Measurements from ENCODE around the gene AKAP8L. TPM values are rescaled to one million over a fixed set of nuclear protein-coding genes. Genes with fewer than 3 reads are reported as not detected.
"Not testable (repeated sequence)": the region's sequence is repeated elsewhere in the genome, so short reads cannot be mapped to it uniquely, and the experiment has no call there.

The AKAP8L gene
- total and polyA plus RNA-seq, 8 donors, result 32.7 to 239 (median 52.6) TPM

- H3K4me3 ChIP-seq, result no peak overlapping the region
- no peak for FAIRE-seq
- no peaks in the 10 kb centered on the region for H3K27me3 ChIP-seq
- ATAC-seq, result no peak
- no peaks in the 10 kb centered on the region for H3K4me1 ChIP-seq
- no peaks in the 10 kb centered on the region for H3K9me3 ChIP-seq
- intact Hi-C loops (cut with DNase I), result no loop called here
- WGBS, 2 donors, result 83 to 88% methylated on average over 11 of the region's 11 CpGs
- no peak for DNase-seq
- no peak for TF ChIP-seq CTCF (IDR thresholded peaks at IDR 0.05)
- no peak overlapping the region for H3K27ac ChIP-seq
- H3K36me3 ChIP-seq, result peaks cover 8 to 51% (median 42%) of the 10 kb centered on the region in 3 donors
Measured at GRCh38 chr19:15397782-15398181, 21.0 kb downstream of the AKAP8L start.

GRCh38 chr19:15397236-15397635 lies 21.6 kb downstream of the AKAP8L start:
- ATAC-seq (no peak), FAIRE-seq (no peak), DNase-seq (no peak)
- no peak for TF ChIP-seq CTCF (IDR thresholded peaks at IDR 0.05)
- Histone ChIP-seq H3K27ac (no peak overlapping the region), H3K4me1 (no peaks in the 10 kb centered on the region), H3K9me3 (no peaks in the 10 kb centered on the region), H3K36me3 (peaks cover 8 to 52% (median 45%) of the 10 kb centered on the region in 3 donors), H3K4me3 (no peak overlapping the region), H3K27me3 (no peaks in the 10 kb centered on the region)
- intact Hi-C loops (cut with DNase I), result no loop called here
- 80 to 81% methylated on average over 6 of the region's 6 CpGs for WGBS, 2 donors

DNA sequence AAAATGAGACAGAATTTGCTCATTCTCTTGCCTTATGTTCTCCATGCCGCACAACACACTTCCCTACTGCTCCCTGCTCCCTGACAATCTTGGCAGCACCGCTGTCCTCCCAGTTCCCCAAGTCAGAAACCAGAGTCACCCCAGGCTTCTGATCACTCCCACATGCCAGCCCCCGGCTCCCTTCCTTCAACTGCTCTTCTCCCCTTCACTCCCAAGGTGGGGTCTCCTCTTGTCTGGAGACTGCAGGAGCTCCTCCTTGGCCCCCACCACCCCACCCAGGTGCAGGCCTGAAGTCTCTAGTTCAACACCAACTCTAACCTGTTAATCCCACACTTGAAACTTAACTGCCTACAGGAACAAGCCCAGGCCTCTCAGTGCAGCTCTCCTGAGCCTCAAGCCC lies 22.4 kb downstream of the AKAP8L start:
- no peak overlapping the region for H3K4me3 ChIP-seq
- 97 to 98% methylated on average over 3 of the region's 3 CpGs for WGBS, 2 donors
- DNase-seq, result no peak
- no peak for FAIRE-seq
- H3K36me3 ChIP-seq, result peaks cover 8 to 58% (median 50%) of the 10 kb centered on the region in 3 donors
- ATAC-seq, result no peak
- TF ChIP-seq CTCF (IDR thresholded peaks at IDR 0.05), result no peak
- H3K27ac ChIP-seq, result no peak overlapping the region
- intact Hi-C loops (cut with DNase I), result no loop called here
- H3K27me3 ChIP-seq, result no peaks in the 10 kb centered on the region
- H3K9me3 ChIP-seq, result no peaks in the 10 kb centered on the region
- H3K4me1 ChIP-seq, result no peaks in the 10 kb centered on the region

DNA sequence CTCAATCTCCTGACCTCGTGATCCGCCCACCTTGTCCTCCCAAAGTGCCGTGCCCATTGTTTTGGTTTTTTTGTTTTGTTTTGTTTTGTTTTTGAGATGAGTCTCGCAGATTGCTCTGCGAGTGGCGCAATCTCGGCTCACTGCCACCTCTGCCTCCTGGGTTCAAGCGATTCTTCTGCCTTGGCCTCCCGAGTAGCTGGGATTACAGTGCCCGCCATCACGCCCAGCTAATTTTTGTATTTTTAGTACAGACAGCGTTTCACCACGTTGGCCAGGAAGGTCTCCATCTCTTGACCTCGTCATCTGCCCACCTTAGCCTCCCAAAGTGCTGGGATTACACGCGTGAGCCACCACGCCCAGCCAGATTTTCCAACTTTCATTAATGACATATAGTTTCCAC lies 23.5 kb downstream of the AKAP8L start:
- 94 to 95% methylated on average over 17 of the region's 17 CpGs for WGBS, 2 donors

GRCh38 chr19:15394426-15394825 lies 24.4 kb downstream of the AKAP8L start:
- FAIRE-seq (no peak), DNase-seq (no peak), ATAC-seq (no peak)
- no peak for TF ChIP-seq CTCF (IDR thresholded peaks at IDR 0.05)
- WGBS, 2 donors, result 87 to 89% methylated on average over 5 of the region's 5 CpGs
- Histone ChIP-seq H3K36me3 (peaks cover 8 to 39% (median 39%) of the 10 kb centered on the region in 3 donors), H3K27ac (no peak overlapping the region), H3K4me1 (no peaks in the 10 kb centered on the region), H3K9me3 (no peaks in the 10 kb centered on the region), H3K4me3 (no peak overlapping the region), H3K27me3 (no peaks in the 10 kb centered on the region)
- intact Hi-C loops (cut with DNase I), result no loop called here

More for the DNA sequence above, 23.5 kb downstream of the AKAP8L start:
- H3K4me1 ChIP-seq; ATAC-seq; intact Hi-C loops (cut with DNase I); DNase-seq; H3K4me3 ChIP-seq; H3K27me3 ChIP-seq; FAIRE-seq; H3K9me3 ChIP-seq; H3K27ac ChIP-seq: not testable (repeated sequence)
- H3K36me3 ChIP-seq, result peaks cover 8 to 47% (median 46%) of the 10 kb centered on the region in 3 donors
